GM18868 (cell line): ENCODE data around the gene GCK.
"Not testable (repeated sequence)": the region's sequence is repeated elsewhere in the genome, so short reads cannot be mapped to it uniquely, and the experiment has no call there.

Experiments
- ATAC-seq: cut with Tn5 transposase; IDR thresholded peaks from one replicate; pipeline ENCODE4 v1.9.1; 2021; ENCODE audit warnings: mild to moderate bottlenecking, moderate library complexity; ENCODE audit not compliant: unreplicated experiment

The GCK gene

DNA sequence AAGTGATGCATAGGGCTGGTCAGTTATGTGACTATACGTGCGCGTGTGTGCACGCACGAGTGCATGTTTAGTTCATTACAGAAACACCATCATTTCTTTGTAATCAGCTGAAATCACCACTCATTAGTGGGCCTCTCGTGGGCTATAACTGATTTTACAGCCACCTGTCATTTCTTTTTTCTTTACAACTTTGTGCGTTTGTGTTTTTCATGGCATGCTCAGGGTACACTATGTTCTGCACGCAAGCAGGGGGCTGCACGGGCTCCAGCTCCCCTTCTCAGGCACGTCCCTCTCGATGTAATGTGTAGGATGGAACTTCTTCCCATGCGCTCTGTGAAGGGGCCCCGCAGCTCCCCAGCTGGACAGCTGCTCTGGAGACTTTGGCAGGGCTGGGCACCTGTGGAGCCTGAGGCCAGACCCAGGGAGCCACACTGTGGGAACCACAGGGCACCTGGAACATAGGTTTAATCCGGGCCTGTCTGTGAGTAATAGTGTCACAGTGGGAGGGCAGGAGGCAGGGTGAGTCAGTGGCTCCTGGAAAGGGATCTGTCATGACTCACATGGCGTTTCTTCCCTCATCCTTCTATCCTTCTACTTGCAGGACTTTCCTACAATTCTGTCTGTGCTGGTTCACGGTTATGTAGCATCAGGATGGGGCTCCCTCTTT is 4.9 kb downstream of the GCK start:
- ATAC-seq, result no peak

DNA sequence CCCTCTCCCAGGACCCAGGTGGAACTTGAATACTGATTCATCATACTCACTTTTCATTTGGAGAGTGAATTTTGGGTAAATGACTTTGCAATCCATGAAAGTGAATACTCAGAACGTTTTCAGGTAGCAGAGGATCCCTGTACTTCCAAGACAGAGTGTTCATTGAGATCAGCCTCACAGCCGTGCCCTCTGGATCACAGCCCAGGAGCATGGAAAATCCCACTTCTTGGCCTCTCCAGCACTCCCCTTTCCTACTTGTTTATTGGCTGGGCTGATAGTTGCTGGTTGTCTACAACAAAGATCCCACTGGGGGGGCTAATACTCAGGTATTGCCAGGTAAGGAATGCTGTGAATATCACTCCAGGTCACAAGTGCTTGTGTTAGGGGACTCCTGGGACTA is 5.9 kb downstream of the GCK start:
- no peak for ATAC-seq

DNA sequence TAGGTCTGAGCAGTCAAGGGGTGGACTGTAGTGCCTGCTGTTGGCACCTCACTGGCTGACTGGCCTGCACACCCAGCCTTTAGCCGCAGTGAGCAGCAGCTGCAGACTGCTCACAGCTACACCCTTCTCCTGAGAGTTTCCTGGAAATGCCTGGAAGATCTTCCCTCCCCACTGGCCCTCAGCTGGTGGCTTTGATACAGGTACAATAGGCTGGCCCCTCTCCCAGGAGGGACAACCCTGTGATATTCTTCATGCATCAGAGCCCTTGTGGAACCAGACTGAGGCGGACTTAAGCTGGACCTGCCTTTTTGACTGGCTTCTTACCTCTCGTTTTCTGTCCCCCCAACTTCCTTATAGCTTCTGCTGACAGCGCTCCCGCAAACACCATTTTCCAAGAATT is 6.4 kb downstream of the GCK start:
- ATAC-seq, result no peak

DNA sequence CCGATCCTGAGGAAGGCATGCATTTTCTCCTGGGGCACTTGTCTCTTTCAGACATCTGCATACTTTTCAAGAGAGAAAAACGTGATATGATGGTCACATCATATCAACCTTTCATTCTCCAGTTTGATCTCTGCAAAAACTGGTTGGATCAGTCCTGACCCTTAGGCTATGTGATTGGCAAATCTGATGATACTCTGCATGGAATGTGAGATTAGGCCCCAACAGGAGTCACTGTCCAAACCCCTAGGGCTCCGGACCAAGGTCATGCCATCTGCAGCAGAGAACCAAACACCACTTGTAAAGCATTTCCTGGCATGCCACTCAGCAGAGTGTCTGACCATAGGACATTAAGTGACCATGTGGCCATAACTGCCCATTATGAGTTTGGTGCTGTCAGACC is 8.6 kb downstream of the GCK start:
- ATAC-seq, result no peak

DNA sequence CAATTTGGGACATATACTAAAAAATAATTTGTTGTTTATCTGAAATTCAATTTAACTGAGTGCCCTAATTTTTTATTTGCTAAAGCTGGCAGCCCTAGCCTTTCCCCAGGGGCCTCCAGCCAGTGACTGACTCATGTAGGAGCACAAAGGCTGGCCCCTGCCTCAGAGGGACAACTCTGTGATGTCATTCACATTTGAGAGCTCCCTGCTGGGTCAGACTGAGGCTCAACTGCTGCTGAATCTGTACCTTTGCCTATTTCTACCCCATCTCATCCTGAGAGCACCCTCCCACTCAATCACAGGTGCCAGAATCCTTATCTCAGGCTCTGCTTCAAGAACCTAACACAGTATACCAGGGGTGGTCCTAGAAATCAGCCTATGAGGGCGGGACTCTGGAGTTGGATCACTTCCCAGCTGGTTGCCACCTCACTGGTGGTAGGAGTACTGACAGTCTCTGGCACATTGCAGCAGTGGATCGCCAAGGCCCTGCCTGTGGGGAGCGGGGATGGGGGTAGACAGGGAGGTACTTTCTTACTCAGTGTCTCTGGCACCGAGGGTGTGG is 11.6 kb downstream of the GCK start:
- ATAC-seq, result no peak

DNA sequence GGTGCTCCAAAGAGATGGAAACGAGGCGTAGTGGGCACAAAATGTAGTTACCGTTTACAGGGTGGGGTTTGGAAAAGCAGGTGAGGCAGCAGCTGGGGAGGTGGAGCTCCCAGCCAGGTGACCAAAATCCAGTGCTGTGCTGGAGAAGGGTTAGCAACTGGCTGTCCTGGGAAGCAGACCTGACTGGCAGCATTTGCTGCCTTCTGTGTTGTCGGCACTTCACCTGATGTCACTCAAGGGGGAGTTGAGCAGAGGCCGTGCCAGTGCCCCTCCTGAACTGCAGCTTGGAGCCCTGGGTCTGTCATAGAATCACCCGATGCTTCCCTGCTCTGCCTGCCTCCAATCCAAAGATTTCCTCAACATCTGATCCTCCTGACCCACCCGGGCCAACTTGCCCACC is 12.8 kb downstream of the GCK start:
- no peak for ATAC-seq

DNA sequence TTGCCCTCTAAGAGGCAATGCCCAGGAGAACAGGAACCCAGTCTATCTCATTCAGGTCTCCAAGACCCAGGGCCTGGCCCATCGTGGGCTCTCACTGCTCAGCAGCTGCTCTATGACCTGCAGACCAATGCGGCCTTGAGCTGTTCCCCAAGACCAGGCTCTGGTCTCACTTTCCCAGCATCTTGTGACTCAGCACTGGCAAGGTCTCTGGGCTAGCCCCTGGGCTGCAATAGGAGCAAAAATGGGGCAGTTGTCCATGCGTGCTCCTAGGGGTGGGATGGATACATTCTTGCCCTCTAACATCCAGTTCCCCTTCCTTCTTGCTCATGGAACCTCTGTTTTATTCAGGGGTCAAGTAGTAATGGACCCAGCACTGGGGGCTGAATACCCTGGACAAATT is 13.5 kb downstream of the GCK start:
- ATAC-seq, result no peak

DNA sequence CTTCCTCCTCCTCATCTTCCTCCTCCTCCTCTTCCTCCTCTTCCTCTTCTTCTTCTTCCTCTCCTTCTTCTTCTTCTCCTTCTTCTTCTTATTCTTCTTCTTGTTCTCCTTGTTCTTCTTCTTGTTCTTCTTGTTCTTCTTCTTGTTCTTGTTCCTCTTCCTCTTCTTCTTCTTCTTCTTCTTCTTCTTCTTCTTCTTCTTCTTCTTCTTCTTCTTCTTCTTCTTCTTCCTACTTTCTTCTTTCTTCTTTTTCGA is 14.6 kb downstream of the GCK start:
- not testable (repeated sequence) for ATAC-seq

DNA sequence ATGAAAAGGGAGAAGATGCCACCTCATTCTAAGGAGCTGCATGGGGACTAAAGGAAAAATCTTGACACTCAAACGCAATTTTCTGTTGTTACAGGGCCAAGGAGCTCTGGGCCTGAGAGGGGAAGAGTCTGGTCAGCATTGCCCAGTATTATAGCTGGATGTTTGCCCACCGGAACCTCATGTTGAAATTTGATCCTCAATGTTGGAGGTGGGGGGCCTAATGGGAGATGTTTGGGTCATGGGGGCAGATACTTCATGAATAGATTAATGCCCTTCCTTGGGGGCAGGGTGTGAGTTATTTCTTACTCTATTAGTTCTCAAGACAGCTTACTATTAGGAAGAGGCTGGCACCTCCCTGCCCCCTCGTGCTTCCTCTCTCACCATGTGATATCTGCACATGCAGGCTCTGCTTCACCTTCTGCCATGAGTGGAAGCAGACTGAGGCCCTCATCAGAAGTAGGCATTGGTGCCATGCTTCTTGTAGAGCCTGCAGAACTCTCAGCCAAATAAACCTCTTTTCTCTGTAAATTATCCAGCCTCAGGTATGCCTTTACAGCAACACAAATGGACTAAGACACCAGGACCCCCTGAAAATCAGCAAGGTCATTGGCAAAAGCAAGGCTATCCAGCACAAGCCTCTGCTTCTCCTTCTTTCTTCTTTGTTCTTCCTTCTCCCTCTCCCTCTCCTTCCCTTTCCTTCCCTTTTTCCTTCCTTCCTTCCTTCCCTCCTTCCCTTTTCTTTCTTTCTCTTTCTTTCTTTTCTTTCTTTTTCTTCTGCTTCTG is 15.1 kb downstream of the GCK start:
- ATAC-seq, result no peak

DNA sequence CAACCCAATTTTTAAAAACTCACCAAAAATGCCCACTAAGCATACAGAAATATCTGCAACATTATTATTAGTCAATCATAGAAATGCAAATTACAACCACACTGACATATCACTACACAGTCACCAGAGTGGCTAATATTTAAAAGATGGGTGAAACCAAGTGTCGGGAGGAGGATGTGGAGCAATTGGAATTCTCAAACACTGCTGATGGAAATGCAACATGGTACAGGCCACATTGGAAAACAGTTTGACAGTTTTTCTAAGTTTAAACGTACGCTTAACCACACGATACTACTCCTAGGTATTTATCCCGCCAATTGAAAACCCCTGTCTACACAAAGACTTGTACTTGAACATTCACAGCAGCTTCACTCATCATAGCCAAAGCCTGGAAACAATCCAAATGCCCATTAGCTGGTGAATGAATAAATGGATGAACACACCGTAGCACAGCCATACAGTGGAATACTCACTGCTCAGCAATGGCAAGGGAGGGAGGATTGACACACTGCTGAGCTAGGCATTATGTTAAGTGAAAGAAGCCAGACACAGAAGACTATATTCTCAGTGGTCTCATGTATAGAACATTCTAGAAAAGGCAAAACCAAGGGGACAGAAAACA is 16.3 kb downstream of the GCK start:
- no peak for ATAC-seq

DNA sequence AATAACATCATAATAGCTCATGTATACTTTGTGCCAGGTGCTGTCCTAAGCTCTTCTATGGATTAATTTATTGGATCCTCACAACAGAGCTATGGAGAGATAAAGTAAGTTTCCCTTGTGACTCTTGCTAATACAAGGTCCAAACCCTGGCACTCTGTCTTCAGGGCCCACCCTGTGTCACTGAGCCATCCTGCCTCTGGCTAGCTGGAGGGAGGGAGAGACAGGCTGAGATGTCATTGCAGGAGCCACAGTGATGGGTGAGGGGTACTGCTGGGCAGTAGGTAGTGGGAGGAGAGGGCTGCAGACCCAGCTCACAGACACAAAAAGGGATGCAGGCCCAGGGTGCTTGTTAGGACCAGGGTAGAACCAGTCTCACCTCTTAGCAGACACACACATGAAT is 16.9 kb downstream of the GCK start:
- no peak for ATAC-seq

DNA sequence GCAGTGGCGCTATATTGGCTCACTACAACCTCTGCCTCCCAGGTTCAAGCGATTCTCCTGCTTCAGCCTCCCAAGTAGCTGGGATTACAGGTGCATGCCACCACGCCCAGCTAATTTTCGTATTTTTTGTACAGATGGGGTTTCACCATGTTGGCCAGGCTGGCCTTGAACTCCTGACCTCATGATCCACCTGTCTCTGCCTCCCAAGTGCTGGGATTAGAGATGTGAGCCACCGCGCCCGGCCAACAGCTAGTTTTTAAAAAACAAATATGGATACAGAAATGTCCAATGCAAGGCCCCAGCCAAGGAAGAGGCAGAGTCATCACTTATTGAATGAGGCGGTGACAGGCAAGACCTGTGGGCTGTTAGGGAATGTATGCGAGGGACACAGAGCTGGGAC is 17.3 kb downstream of the GCK start:
- ATAC-seq, result not testable (repeated sequence)

DNA sequence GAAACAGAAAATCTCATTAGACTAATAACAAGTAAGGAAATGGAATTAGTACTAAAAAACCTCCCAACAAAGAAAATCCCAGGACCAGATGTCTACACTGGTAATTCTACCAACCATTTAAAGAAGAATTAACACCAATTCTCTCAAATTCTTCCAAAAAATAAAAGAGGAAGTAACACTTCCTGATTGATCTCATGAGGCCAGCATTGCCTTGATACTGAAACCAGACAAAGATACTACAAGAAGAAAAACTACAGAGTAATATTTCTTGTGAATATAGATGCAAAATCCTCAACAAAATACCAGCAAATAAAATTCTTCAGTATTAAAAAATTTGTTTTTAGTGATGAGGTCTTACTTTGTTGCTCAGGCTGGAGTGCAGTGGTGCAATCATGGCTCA is 21.3 kb downstream of the GCK start:
- no peak for ATAC-seq

DNA sequence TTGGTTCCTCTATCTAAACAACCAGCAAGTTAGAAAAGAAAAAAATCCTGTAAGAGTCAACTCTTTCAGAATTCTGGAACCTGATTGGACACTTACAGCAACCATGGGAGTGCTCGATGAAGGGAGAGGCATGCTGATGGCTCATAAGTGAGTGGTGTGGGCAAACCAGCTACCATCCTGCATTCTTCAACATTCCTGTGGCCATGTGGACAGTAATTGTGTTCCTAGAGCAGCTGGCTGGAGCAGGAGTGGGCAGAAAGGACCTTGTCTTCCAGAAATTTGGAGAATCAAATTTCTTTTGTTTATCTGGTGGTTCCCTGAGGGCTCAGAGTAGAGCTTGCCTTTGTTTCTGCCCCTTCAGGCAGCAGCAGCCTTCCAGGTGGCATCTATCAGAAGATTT is 25.6 kb downstream of the GCK start:
- no peak for ATAC-seq

DNA sequence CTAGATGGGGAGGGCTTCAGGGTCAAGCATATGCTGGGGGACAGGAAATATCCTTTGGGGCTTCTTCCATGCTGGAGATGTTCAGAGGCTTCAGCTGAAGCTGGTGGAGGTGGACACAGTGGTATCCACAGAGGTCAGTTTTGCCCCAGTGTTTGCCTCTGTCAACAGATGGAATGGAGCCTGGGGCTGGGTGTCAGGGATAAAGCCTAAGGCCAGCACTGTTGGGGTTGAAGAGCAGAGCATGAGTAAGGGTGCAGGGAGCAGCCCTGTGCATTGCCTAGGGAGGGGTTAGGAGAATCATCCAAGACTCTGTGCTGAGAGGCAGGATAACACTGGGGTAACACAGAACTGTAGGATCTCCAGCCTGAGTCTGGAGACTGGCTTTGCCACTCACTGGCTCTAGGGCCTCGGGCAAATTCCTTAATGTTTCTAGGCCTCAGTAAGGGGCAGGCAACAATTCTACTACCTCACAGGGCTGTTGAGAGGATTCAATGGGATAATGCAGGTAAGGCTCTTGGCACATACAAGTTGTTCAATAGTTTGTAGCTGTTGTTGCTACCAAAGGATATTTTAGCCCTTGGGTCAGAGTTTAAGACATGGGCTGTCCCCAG is 26.3 kb downstream of the GCK start:
- no peak for ATAC-seq

DNA sequence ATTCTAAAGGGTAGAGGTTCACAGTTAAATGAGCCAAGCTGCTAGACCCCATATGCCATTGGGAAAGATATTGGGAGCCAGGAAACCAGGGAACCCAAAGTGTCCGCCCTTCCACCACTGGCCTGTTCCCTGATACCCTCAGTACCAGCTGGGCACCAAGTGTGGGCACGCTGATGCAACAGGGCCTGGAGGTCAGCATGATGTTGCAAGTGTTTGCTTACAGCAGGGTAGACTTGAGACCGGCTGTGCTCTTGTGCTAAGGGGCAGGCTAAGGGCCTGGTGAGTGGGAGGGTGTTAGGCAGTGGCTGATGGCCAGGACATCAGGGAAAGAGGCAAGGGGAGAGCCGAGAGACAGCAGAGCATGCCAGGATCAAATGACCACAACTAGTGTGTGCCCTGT is 27.1 kb downstream of the GCK start:
- ATAC-seq, result no peak

DNA sequence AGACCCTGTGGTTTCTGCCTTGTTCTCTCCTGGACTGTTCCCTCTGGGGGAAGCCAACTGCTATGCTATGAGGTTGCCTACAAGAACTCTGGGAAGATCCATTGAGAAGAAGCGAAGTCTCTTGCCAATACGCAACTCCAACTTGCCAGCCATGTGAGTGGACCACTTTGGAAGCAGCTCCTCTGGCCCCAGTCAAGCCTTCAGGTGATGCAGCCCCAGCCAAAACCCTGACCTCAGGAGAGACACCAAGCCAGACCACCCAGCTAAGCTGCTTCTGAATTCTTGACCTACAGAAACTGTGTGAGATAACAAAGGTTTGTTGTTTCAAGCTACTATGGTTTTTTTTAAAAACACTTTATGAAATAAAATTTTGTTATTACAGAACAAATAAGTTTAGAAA is 27.9 kb downstream of the GCK start:
- no peak for ATAC-seq

DNA sequence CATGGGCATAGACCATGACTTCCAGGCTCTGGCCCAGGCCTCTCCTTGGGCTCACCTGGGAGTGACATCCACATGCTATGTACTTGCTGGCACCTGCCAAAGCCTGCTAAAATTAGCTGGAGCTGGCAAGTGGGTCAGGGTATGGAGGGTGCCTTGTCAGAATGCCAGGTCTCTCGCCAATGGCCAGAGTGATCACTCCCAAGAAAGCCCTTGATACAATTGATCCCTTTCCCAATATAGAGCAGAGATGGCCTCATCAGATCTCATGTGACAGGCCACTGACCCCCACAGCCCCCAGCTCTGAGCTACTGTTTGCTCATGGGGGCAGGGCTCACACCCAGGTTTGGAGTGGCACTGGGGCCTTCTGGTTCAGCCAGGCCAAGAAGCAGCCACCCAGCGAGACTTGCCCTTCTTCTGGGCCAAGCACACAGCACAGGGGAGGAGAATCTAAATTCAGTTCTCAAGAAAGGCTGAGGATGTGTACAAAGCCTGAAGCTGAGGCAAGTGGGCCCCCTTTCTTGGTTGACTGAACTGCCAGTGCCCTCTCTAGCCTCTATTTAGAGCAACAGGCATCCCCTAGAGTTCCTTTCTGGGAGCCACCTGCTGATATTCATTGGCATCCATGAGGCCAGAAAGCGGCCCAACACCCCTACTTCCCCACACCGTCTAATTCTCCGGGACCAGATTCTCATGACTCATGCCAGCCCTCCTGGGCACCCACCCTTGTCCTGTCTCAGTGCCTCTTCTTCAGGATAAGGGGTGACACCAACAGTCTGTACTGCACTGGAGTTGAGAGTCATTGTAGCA is 29.2 kb downstream of the GCK start:
- ATAC-seq, result no peak

DNA sequence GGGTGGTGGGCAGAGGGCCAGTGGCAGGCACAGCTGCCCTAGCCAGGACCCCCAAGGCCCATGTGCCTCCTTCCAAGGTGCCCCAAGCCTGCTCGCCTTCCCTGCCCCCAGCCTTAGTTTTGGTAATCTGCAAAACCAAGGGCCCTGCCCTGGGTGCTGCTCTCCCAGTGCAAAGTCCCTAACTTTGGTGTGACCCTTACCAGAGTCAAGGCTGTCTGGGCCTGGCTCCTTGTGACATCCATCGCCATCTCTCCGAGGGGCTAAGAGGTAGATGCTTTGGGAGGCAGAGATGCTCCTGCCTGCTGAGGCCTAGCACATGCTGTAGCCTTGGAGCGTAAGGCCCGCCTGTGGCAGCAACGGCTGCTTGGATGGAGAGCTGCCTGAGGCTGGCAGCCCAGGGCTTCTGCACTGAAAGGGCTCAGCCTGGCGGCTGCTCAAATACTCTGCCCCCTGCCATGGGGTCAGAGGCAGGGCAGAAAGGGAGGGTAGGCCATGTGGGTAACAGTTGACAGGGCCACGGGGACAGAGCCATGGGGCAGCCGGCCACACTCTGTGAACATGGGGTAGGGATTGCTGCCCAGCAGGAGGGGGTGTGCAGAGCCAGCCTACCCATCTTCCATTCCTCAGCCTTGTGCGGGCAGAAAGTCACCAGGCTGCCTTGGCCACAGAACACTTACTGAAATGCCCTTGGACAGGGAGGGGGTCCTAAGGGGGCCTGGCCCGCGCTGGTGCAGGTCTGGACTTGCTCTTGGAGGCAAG is 30.2 kb downstream of the GCK start:
- ATAC-seq, result no peak
